Esophagus muscularis mucosa (tissue), 4 donors: Measurements from ENCODE around the gene TENT5C. TPM values are rescaled to one million over a fixed set of nuclear protein-coding genes. Genes with fewer than 3 reads are reported as not detected.

Experiments used
- DNase-seq: peaks from one replicate; pipeline ENCODE4 v3.0.0-alpha.2; 2017; ENCODE audit errors: extremely low spot score
- H3K27ac ChIP-seq, 4 donors: fragments of 200-600 bp; sonication (generic); replicated peaks in 1 of 4; 1 replicate in 3 of 4; 2 replicates in 1 of 4; pipeline ENCODE4 v1.5.1; 2016 to 2019; ENCODE audit warnings: mild to moderate bottlenecking in 1 of 4
- H3K27me3 ChIP-seq, 4 donors: fragments of 200-600 bp; sonication (generic); one replicate each; pipeline versions ENCODE4 v1.5.1 to v1.6.0; 2016 to 2019
- H3K36me3 ChIP-seq, 4 donors: fragments of 200-600 bp; sonication (generic); one replicate each; pipeline ENCODE4 v1.5.1; 2016 to 2019
- H3K4me1 ChIP-seq, 4 donors: fragments of 200-600 bp; sonication (generic); one replicate each; pipeline ENCODE4 v1.5.1; 2016 to 2019
- H3K4me3 ChIP-seq, 4 donors: fragments of 200-600 bp; sonication (generic); 1 replicate in 2 of 4; 2 replicates in 2 of 4; pipeline ENCODE4 v1.5.1; 2016 to 2019; ENCODE audit warnings: mild to moderate bottlenecking in 4 of 4, moderate library complexity in 1 of 4
- H3K9me3 ChIP-seq, 4 donors: fragments of 200-600 bp; sonication (generic); 1 replicate in 3 of 4; 2 replicates in 1 of 4; pipeline ENCODE4 v1.5.1; 2016 to 2019
- EP300 ChIP-seq: sonication (generic); formaldehyde crosslinking; IDR thresholded peaks from one replicate; pipeline ENCODE4 v1.6.1; 2017; ENCODE audit warnings: antibody characterized with exemption
- POLR2A ChIP-seq: fragments of 450-650 bp; IDR thresholded peaks from one replicate; pipeline ENCODE4 v1.6.1; 2017; ENCODE audit warnings: antibody characterized with exemption, moderate library complexity, mild to moderate bottlenecking, low read depth
- POLR2AphosphoS5 ChIP-seq, 2 donors: sonication (generic); formaldehyde crosslinking; IDR thresholded peaks; one replicate each; pipeline ENCODE4 v1.6.1; 2017; ENCODE audit warnings: antibody characterized with exemption in 2 of 2
- WGBS: methylation state at CpG from one replicate; pipeline ENCODE4 v1.1.5; 2018; 5-methylcytosine and 5-hydroxymethylcytosine counted together
- intact Hi-C: fragments of 100-400 bp; cut with DNase I; formaldehyde crosslinking; loops from one replicate; pipeline ENCODE4 v1.15.1; 2023
- total RNA-seq, 4 donors: library from RNA; depleted of rRNA; stranded (reverse); fragments of >200 nt; gene quantifications; one replicate each; pipeline versions ENCODE4 v1.1.0 to v1.2.1, GENCODE V29; 2016
- TF ChIP-seq, protein P1 (sequence below), 3 experiments: fragments of 200-600 bp in 2 of 3; fragments of 450-650 bp in 1 of 3; sonication (generic) in 2 of 3; IDR thresholded peaks; one replicate each; pipeline ENCODE4 v1.5.1; 2017 to 2019; ENCODE audit warnings: antibody characterized with exemption in 3 of 3, mild to moderate bottlenecking in 2 of 3, moderate library complexity in 1 of 3

The TENT5C gene
- total RNA-seq, 4 donors from 2014 or later: 0.92 to 6.8 (median 2.5) TPM

DNA sequence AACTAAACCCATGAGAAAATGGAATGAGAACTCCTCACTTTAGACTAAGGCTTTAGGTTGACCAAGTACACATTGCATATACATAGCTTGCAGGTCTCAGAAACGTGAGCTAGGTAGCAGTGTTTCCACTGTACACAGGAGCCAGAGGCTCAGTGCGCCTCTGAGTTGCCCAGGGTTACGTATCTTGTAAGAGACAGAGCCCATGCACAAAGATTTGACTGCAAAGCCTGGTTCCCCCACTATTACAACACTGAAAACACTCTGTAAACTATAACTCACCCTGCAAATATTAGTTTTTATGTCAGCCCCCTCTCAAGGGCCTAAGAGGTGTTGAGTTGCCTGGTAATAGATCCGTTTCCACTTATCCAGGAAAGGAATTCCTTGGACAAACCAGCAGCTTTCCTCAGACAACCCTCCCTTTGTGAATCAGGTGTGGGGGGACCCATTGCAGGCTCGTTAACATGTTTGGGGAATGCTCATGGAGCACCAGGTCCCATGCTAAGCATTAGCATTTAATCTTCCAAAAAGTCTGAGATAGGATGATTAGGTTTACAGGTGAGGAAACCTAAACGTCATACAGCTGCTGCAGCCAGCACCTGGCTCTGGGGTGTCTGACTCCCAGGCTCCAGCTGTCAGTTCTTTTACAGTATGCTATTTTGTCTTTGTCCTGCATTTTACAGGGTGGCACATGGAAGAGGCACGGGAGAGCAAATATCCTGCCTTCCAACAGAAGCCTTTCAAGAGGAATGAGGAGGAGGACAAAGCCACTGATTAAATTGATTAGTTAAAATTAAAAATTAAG, 25.7 kb downstream of the TENT5C start:
- H3K4me1 ChIP-seq: peaks cover 0 to 3% (median 0%) of the 10 kb centered on the region in 4 donors
- H3K36me3 ChIP-seq: no peaks in the 10 kb centered on the region
- intact Hi-C loops: no loop called here
- no peak overlapping the region for H3K27ac ChIP-seq
- no peak overlapping the region for H3K4me3 ChIP-seq
- no peaks in the 10 kb centered on the region for H3K9me3 ChIP-seq
- no peak for DNase-seq
- 85% methylated on average over 7 of the region's 7 CpGs for WGBS
- H3K27me3 ChIP-seq: no peaks in the 10 kb centered on the region
- TF ChIP-seq POLR2AphosphoS5 (IDR thresholded peaks at IDR 0.05) (no peak), EP300 (no peak), POLR2A (no peak)
- TF ChIP-seq, protein P1, sequence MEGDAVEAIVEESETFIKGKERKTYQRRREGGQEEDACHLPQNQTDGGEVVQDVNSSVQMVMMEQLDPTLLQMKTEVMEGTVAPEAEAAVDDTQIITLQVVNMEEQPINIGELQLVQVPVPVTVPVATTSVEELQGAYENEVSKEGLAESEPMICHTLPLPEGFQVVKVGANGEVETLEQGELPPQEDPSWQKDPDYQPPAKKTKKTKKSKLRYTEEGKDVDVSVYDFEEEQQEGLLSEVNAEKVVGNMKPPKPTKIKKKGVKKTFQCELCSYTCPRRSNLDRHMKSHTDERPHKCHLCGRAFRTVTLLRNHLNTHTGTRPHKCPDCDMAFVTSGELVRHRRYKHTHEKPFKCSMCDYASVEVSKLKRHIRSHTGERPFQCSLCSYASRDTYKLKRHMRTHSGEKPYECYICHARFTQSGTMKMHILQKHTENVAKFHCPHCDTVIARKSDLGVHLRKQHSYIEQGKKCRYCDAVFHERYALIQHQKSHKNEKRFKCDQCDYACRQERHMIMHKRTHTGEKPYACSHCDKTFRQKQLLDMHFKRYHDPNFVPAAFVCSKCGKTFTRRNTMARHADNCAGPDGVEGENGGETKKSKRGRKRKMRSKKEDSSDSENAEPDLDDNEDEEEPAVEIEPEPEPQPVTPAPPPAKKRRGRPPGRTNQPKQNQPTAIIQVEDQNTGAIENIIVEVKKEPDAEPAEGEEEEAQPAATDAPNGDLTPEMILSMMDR (IDR thresholded peaks at IDR 0.05): no peak

DNA sequence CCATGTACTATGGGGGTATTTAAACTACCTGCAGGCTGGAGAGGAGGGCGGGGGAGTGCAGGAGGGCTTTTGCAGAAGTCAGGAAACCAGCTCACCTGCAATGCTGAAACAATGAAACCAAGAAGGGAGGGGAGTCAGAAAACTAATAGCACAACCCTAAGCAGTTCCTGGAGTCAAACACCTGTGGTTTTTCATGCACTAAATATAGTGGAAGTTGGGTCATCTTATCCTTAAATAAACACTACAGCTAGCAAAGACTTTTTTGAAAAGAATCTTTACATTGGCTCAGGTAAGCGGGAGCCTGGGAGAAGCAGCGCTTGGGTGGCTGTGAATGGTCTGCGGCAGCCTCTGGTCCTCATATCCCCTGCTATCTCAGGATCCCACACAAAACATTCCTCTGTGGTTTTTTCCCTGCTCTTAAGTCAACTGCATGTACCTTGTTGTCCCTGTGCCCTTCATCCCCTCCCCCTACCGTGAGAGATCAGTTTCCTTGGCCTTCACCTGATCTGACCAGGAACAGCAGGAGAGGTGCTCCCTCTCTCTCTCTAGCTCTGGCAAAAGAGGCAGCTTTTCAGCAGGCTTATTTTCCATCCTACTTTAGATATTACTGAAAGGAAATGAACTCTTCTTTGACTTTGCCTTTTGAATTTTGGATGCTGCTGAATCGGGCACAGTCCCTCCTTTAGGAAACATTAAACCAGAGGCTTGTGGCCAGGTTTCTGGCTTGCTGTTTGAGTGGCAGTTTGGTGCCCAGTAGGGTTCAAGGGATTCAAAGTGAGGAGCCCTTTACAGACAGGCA, 26.6 kb downstream of the TENT5C start:
- Histone ChIP-seq H3K4me3 (no peak overlapping the region), H3K4me1 (peaks cover 0 to under 1% (median 0%) of the 10 kb centered on the region in 4 donors), H3K27ac (no peak overlapping the region), H3K9me3 (no peaks in the 10 kb centered on the region), H3K36me3 (no peaks in the 10 kb centered on the region), H3K27me3 (no peaks in the 10 kb centered on the region)
- WGBS: 78% methylated on average over 6 of the region's 6 CpGs
- intact Hi-C loops: no loop called here
- TF ChIP-seq EP300: no peak
- TF ChIP-seq POLR2A: no peak
- no peak for TF ChIP-seq POLR2AphosphoS5 (IDR thresholded peaks at IDR 0.05)
- TF ChIP-seq, protein P1 (IDR thresholded peaks at IDR 0.05): no peak
- DNase-seq: no peak

DNA sequence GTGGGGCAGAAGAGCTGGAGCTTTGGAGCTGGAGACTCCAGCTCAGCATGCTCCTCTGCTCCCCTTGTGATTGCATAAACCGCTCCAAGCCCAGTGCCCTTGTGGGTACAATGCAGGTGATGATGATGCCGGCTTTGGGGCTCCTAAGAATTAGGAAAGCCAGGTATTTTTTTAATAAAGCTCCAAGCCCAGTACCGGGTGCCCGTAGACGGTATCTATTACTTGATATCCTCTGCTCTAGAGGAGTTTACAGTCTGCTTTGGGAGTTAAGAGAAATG, 27.2 kb downstream of the TENT5C start:
- 96% methylated on average over 5 of the region's 5 CpGs for WGBS
- Histone ChIP-seq H3K4me3 (no peak overlapping the region), H3K9me3 (no peaks in the 10 kb centered on the region), H3K27ac (no peak overlapping the region), H3K4me1 (no peaks in the 10 kb centered on the region), H3K27me3 (no peaks in the 10 kb centered on the region), H3K36me3 (no peaks in the 10 kb centered on the region)
- TF ChIP-seq, protein P1 (IDR thresholded peaks at IDR 0.05): no peak
- no peak for TF ChIP-seq EP300
- no peak for TF ChIP-seq POLR2A
- no peak for TF ChIP-seq POLR2AphosphoS5 (IDR thresholded peaks at IDR 0.05)
- intact Hi-C loops: no loop called here
- no peak for DNase-seq

DNA sequence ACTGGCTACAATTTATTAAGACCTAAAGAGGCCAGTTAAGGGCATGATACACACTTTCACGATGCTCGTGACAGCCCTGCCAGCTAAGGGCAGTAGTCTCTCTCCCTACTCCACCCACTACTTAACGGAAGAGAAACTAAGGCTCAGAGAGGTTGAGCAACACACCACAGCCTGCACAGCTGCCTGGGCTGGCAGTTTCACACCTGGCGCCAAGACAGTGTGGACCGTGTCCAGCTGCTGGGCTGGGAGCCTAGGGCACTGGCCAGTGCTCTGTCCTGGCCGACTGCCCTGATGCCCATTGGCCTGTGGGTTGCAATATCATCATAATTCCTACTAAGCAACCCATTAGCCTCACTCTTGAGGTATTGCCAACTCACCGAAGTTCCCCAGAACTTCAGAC, 27.6 kb downstream of the TENT5C start:
- Histone ChIP-seq H3K36me3 (no peaks in the 10 kb centered on the region), H3K27me3 (no peaks in the 10 kb centered on the region), H3K27ac (no peak overlapping the region), H3K4me3 (no peak overlapping the region), H3K4me1 (no peaks in the 10 kb centered on the region), H3K9me3 (no peaks in the 10 kb centered on the region)
- no peak for DNase-seq
- intact Hi-C loops: no loop called here
- no peak for TF ChIP-seq POLR2AphosphoS5 (IDR thresholded peaks at IDR 0.05)
- WGBS: 82% methylated on average over 6 of the region's 7 CpGs

DNA sequence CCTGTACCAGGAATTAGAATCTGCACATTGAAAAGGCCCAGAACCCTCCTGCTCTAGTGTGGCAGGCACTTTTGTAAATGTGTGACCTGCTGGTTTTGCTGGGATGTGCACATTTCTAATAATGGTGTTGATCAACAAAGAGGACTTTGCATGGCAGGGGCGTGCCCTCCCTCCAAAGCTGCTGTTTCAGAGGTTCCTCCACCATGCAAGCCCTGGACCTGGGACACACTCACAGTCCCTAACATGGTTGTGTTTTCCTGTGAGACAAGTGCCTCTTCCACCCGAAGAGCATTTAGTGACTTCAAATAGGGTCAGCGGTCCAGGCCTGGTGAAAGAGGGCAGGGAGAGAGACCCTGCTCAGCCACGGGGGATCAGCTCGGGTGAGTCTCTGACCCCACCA, 28.1 kb downstream of the TENT5C start:
- 100% methylated on average over 5 of the region's 5 CpGs for WGBS
- H3K4me3 ChIP-seq: no peak overlapping the region
- no peaks in the 10 kb centered on the region for H3K4me1 ChIP-seq
- no peak overlapping the region for H3K27ac ChIP-seq
- no peak for DNase-seq
- intact Hi-C loops: no loop called here
- H3K9me3 ChIP-seq: no peaks in the 10 kb centered on the region
- no peaks in the 10 kb centered on the region for H3K36me3 ChIP-seq
- no peaks in the 10 kb centered on the region for H3K27me3 ChIP-seq
- TF ChIP-seq POLR2A (no peak), POLR2AphosphoS5 (IDR thresholded peaks at IDR 0.05) (no peak), EP300 (no peak)
- TF ChIP-seq, protein P1 (IDR thresholded peaks at IDR 0.05): no peak
